Calu3 (cell line): ENCODE measurements around the gene PBX1. TPM values are rescaled to one million over a fixed set of nuclear protein-coding genes. Genes with fewer than 3 reads are reported as not detected.

ENCODE experiments used
- BruUV-seq: library from RNA; stranded (reverse); fragments of 400-500 nt; replicated peaks from 2 replicates; lab custom pipeline; 2021; lab: Mats Ljungman, UMichigan
- CTCF ChIA-PET: fragments of 300-600 bp; sonication (Branson Sonifier 250); formaldehyde crosslinking; loops from one replicate; lab custom pipeline; 2022; ENCODE audit warnings: antibody characterized with exemption; lab: Charles Lee
- DNase-seq: peaks from one replicate; pipeline ENCODE4 v3.0.0; 2022
- H3K27ac Mint-ChIP-seq: one replicate; pipeline ENCODE4 v1.8.0; 2022; ENCODE audit warnings: mixed read lengths; ENCODE audit not compliant: unreplicated experiment
- H3K27me3 Mint-ChIP-seq: one replicate; pipeline ENCODE4 v1.8.0; 2022; ENCODE audit warnings: mixed read lengths; ENCODE audit not compliant: unreplicated experiment
- H3K36me3 Mint-ChIP-seq: one replicate; pipeline ENCODE4 v1.8.0; 2022; ENCODE audit warnings: mild to moderate bottlenecking, moderate library complexity, mixed read lengths; ENCODE audit not compliant: insufficient read depth, unreplicated experiment
- H3K4me1 Mint-ChIP-seq: one replicate; pipeline ENCODE4 v1.8.0; 2022; ENCODE audit warnings: mild to moderate bottlenecking, low read depth, mixed read lengths; ENCODE audit not compliant: unreplicated experiment
- H3K4me3 Mint-ChIP-seq: one replicate; pipeline ENCODE4 v1.8.0; 2022; ENCODE audit warnings: mild to moderate bottlenecking, low read depth, moderate library complexity, mixed read lengths; ENCODE audit not compliant: unreplicated experiment
- H3K9me3 Mint-ChIP-seq: one replicate; pipeline ENCODE4 v1.8.0; 2022; ENCODE audit warnings: low read depth, mixed read lengths; ENCODE audit not compliant: unreplicated experiment
- intact Hi-C: fragments of 100-400 bp; cut with micrococcal nuclease; formaldehyde crosslinking; loops from one replicate; pipeline ENCODE4 v1.10.0; 2022; ENCODE audit not compliant: unreplicated experiment
- total RNA-seq: library from RNA; stranded (reverse); gene quantifications from 2 replicates; pipeline ENCODE4 v1.2.3, GENCODE V29; 2022
- TF ChIP-seq, protein P1 (sequence below): fragments of 200-600 bp; IDR thresholded peaks from one replicate; pipeline ENCODE4 v1.8.0; 2022; ENCODE audit warnings: antibody characterized with exemption; ENCODE audit not compliant: unreplicated experiment

PBX1 gene
- total RNA-seq, 1 experiment from 2014 or later: 22.5 TPM

DNA sequence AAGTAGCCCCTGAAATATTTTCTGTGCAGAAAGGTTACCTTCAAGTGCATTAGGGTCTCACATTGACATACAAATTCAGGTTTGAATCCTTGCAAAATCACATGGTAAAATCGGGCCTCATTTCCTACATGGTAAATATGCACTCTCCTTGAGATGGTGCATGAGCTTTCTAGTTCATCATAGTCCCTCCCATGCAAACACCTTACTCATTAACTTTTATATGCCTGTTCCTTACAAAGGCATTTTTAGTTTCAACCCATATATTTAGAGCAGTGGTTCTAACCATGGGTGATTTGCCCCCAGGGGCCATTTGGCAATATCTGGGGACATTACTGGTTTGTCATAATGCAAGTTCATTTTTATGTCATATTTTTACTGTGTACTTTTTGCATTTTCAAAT, 37.2 kb downstream of the PBX1 start:
- no TSS peak for BruUV-seq
- DNase-seq: no peak
- CTCF ChIA-PET: no interaction called here
- Mint-ChIP-seq H3K4me3 (no peak overlapping the region), H3K4me1 (peaks cover 29% of the 10 kb centered on the region), H3K36me3 (no peaks in the 10 kb centered on the region), H3K27me3 (no peaks in the 10 kb centered on the region), H3K9me3 (no peaks in the 10 kb centered on the region), H3K27ac (no peak overlapping the region)
- TF ChIP-seq, protein P1, sequence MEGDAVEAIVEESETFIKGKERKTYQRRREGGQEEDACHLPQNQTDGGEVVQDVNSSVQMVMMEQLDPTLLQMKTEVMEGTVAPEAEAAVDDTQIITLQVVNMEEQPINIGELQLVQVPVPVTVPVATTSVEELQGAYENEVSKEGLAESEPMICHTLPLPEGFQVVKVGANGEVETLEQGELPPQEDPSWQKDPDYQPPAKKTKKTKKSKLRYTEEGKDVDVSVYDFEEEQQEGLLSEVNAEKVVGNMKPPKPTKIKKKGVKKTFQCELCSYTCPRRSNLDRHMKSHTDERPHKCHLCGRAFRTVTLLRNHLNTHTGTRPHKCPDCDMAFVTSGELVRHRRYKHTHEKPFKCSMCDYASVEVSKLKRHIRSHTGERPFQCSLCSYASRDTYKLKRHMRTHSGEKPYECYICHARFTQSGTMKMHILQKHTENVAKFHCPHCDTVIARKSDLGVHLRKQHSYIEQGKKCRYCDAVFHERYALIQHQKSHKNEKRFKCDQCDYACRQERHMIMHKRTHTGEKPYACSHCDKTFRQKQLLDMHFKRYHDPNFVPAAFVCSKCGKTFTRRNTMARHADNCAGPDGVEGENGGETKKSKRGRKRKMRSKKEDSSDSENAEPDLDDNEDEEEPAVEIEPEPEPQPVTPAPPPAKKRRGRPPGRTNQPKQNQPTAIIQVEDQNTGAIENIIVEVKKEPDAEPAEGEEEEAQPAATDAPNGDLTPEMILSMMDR: no peak
- intact Hi-C loops: no loop called here

DNA sequence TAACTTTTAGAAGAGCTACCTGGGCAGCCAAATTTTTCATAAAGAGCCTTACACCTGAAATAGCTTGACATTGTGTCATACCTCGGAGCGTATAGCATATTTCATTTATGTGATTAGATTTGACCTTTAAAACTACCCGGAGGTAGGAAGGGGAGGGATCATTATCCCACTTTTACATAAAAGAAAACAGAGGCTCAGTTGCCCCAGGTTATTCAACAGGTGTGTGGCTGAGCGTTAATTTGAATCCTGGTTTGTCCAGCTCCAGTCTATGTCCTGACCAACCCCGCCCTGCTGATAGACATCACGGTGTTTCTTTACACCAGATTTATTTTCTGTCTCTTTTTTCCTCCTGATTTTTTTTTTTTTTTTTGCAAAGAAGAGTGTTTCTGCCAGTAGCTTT, 39.7 kb downstream of the PBX1 start:
- Mint-ChIP-seq H3K4me3 (no peak overlapping the region), H3K27me3 (no peaks in the 10 kb centered on the region), H3K9me3 (no peaks in the 10 kb centered on the region), H3K36me3 (peaks cover 5% of the 10 kb centered on the region), H3K4me1 (peaks cover 37% of the 10 kb centered on the region), H3K27ac (no peak overlapping the region)
- intact Hi-C loops: no loop called here
- CTCF ChIA-PET: interaction anchor here (0.6 to 0.8 kb wide), 5 partner anchors 13 to 118 kb away, joined by 3 to 9 read pairs (median 5); partner anchors contain the start of gene PBX1
- BruUV-seq: no TSS peak
- TF ChIP-seq, protein P1: no peak
- no peak for DNase-seq

DNA sequence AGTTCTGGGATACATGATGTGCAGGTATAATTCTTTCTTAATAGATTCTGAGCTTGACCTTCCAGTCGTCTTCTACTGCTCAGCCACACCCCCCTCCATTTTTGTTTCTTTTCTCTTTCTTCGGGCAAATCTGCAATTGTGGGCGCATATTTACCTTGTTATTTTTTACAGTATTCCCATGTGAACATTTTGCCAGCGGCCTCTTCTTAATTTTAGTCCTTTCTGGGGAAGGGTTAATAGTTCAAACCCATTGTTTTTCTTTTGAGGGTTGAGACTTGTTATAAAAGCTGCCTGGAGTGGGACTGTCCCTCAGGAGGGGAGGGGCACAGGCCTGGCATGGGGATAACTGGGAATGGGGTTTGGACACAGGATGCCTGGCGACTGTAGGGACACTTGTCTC, 40.3 kb downstream of the PBX1 start:
- no peak for DNase-seq
- TF ChIP-seq, protein P1: no peak
- no peaks in the 10 kb centered on the region for H3K27me3 Mint-ChIP-seq
- H3K4me1 Mint-ChIP-seq: peaks cover 37% of the 10 kb centered on the region
- no TSS peak for BruUV-seq
- H3K9me3 Mint-ChIP-seq: no peaks in the 10 kb centered on the region
- no peak overlapping the region for H3K4me3 Mint-ChIP-seq
- CTCF ChIA-PET: interaction anchor here (0.7 to 0.8 kb wide), 2 partner anchors 13 to 41 kb away, joined by 3 to 9 read pairs; partner anchors contain the start of gene PBX1
- no peak overlapping the region for H3K27ac Mint-ChIP-seq
- intact Hi-C loops: no loop called here
- peaks cover 5% of the 10 kb centered on the region for H3K36me3 Mint-ChIP-seq

DNA sequence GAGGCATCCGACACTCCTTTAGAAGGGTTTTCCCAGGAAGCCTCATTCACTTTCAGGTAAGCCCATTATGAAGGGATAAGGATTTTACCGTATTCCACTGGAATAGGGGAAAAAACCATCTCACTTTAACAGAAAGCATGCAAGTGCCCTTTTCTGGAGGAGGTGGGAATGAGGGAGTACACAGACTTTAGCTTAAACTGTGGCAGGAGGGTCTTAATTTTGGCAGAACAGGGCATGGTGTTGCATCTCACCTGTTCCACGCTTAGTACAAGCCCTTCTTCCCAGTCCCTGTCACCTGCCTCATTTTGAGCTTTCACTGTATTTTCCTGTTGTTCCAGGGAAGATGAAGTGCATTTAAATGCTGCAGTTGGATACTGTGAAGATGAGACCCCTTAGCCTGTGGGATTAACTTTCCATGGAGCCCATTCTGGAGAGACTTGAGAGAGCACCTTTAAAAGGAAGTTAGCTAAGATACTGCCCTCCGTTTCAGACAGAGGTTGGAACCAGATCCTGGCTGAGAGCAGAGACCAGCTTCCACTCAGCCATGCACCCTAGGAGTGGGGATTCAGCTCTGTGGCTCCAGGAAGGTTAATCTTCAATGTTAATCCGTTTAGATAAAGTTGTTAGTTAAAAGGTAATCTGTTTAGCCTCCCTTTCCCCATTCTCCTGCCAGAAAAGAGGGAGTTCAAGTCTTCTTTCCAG, 42.6 kb downstream of the PBX1 start:
- no peaks in the 10 kb centered on the region for H3K27me3 Mint-ChIP-seq

More for the DNA sequence above, 42.6 kb downstream of the PBX1 start:
- Mint-ChIP-seq H3K36me3 (peaks cover 5% of the 10 kb centered on the region), H3K27ac (peak overlapping the region; percentile 76), H3K4me1 (peaks cover 37% of the 10 kb centered on the region), H3K4me3 (peak overlapping the region; percentile 44), H3K9me3 (no peaks in the 10 kb centered on the region)
- intact Hi-C loops: loop anchor here (1.0 kb wide), 1 partner anchor 42 kb away; the partner anchor contains the start of gene PBX1
- BruUV-seq: no TSS peak
- CTCF ChIA-PET: interaction anchor here (0.9 to 2.1 kb wide), 6 partner anchors 10 to 186 kb away, joined by 3 to 14 read pairs (median 8); partner anchors contain the start of gene PBX1
- TF ChIP-seq, protein P1: no peak
- no peak for DNase-seq
